Heart left ventricle (tissue), 16 donors: ENCODE measurements around the gene SMCR8. TPM values are rescaled to one million over a fixed set of nuclear protein-coding genes. Genes with fewer than 3 reads are reported as not detected.

ENCODE experiments used
- ATAC-seq, 4 donors: fragments of 200-7000 bp; cut with Tn5 transposase; one replicate each; pipeline ENCODE4 v1.9.1; 2020 to 2022; ENCODE audit warnings: moderate library complexity in 4 of 4, mild to moderate bottlenecking in 3 of 4, moderate number of reproducible peaks in 1 of 4
- DNase-seq, 5 donors: peaks; one replicate each; pipeline ENCODE4 v3.0.0-alpha.2; 2020
- H3K27ac ChIP-seq, 12 donors: fragments of 200-600 bp; sonication (generic) in 4 of 12; one replicate each; pipeline versions ENCODE4 v1.5.0 to v1.8.0; 2016 to 2022; ENCODE audit warnings: mild to moderate bottlenecking in 2 of 12
- H3K27me3 ChIP-seq, 9 donors: fragments of 200-600 bp; sonication (generic) in 2 of 9; one replicate each; pipeline versions ENCODE4 v1.5.1 to v1.8.0; 2016 to 2022; ENCODE audit warnings: mild to moderate bottlenecking in 3 of 9
- H3K36me3 ChIP-seq, 9 donors: fragments of 200-600 bp; sonication (generic) in 2 of 9; one replicate each; pipeline versions ENCODE4 v1.5.0 to v1.8.0; 2018 to 2022; ENCODE audit warnings: mild to moderate bottlenecking in 2 of 9
- H3K4me1 ChIP-seq, 12 donors: fragments of 200-600 bp; sonication (generic) in 4 of 12; one replicate each; pipeline versions ENCODE4 v1.5.0 to v1.8.0; 2016 to 2022; ENCODE audit warnings: mild to moderate bottlenecking in 3 of 12
- H3K4me3 ChIP-seq, 12 donors: fragments of 200-600 bp; sonication (generic) in 4 of 12; one replicate each; pipeline versions ENCODE4 v1.5.0 to v1.8.0; 2017 to 2022; ENCODE audit warnings: mild to moderate bottlenecking in 9 of 12, moderate library complexity in 4 of 12
- H3K9me3 ChIP-seq, 12 donors: fragments of 200-600 bp; sonication (generic) in 4 of 12; one replicate each; pipeline versions ENCODE4 v1.5.0 to v1.8.0; 2016 to 2022; ENCODE audit warnings: mild to moderate bottlenecking in 1 of 12
- CTCF ChIP-seq, 12 donors: fragments of 200-600 bp; sonication (generic) in 4 of 12; IDR thresholded peaks; one replicate each; pipeline versions ENCODE4 v1.5.0 to v1.8.0; 2018 to 2022; ENCODE audit warnings: antibody characterized with exemption in 12 of 12, mild to moderate bottlenecking in 5 of 12
- POLR2A ChIP-seq, 2 donors: fragments of 450-650 bp; IDR thresholded peaks; one replicate each; pipeline ENCODE4 v1.6.1; 2017; ENCODE audit warnings: antibody characterized with exemption in 2 of 2, mild to moderate bottlenecking in 2 of 2, moderate library complexity in 2 of 2
- WGBS, 4 donors: extraction: QIAGEN DNeasy Blood & Tissue Kit in 2 of 4; methylation state at CpG; one replicate each; pipeline versions ENCODE4 v1.1.5 to v1.1.7; 2013 to 2018; 5-methylcytosine and 5-hydroxymethylcytosine counted together
- intact Hi-C, 10 donors: fragments of 100-400 bp; cut with DNase I; formaldehyde crosslinking; loops; one replicate each; pipeline versions ENCODE4 v1.11.1 to v1.14.2; 2022
- polyA plus RNA-seq, 2 donors: library from polyadenylated mRNA; stranded (reverse); fragments of 200-250 nt; gene quantifications; one replicate each; pipeline ENCODE4 v1.2.3, GENCODE V29; 2013
- total RNA-seq, 9 donors: library from RNA; depleted of rRNA in 2 of 9; stranded (reverse); fragments of >200 nt in 2 of 9; fragmentation: NEBNext Ultra II Directional in 3 of 9; extraction: Animal tissue kit (Norgen Biotek cat#: 25700) in 3 of 9; gene quantifications; one replicate each; pipeline versions ENCODE4 v1.1.0 to v1.2.4, GENCODE V29; 2016 to 2023
- donor health status: ischemic (EF 13 %, LVEDD 7.1; RV severe dilation, severe dysfunction).
- donor health status: healthy with polysubstance abuse.
- donor health status: DM: no; HTN: yes; CAD: no.
- donor health status: DM: no; HTN: no; CAD: no.
- donor health status: ischemic (EF 25% LVEDD 6.9; RV normal size, moderate dysfunction).
- donor health status: ischemic (EF 25% LVEDD 5.7; RV mildly dilated, moderate dysfunction).
- donor health status: healthy.
- donor health status: DM: yes; HTN: yes; CAD: no.
- donor health status: ischemic (EF 35%, LVEDD 5.7; RV mildly dilated, moderate dysfunction).
- donor health status: nonischemic (EF 11% LVEDD 7.7; RV severe dilation, severe dysfunction).
- donor health status: DM: yes; HTN: yes; CAD: no.
- donor health status: PGD.
- donor health status: ischemic (EF 29% LVEDD 5.4; RV normal size, mild dysfunction).
- donor health status: nonischemic (EF 23%, LVEDD 6.1; RV moderate dilation, normal function).

The SMCR8 gene
- total and polyA plus RNA-seq, 11 donors, result 2.9 to 17.6 (median 12.4) TPM

DNA sequence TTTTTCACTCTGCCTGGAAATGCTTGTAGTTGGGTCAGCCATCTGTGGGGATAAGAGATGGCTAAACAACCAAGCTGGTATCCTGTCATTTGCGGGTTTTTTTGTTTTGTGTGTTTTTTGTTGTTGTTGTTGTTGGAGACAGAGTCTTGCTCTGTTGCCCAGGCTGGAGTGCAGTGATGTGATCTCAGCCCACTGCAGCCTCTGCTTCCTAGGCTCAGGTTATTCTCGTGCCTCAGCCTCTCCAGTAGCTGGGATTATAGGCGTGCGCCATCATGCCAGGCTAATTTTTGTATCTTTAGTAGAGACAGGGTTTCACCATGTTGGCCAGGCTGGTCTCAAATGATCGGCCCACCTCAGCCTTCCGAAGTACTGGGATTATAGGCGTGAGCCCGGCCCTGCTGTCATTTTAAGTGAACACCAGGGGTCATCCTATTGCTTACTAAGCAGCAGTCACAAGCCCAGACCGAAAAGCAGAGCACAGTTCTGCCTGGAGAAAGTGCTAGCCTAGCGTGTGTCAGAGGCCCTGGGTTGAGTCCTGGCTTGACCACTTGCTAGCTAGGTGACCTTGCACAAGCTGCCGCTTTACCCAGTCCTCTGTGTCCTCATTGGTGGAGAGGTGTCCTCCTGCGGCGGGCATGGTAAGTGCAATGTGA lies 4.6 kb downstream of the SMCR8 start:
- 52 to 69% (median 60%) methylated on average over 11 to 13 of the region's 13 CpGs for WGBS, 4 donors
- peak in 1 of 5 donors; percentile 51 for DNase-seq
- Histone ChIP-seq H3K27me3 (no peaks in the 10 kb centered on the region), H3K9me3 (no peaks in the 10 kb centered on the region), H3K36me3 (peaks cover 4 to 76% (median 51%) of the 10 kb centered on the region in 9 donors), H3K4me3 (no peak overlapping the region), H3K27ac (peak overlapping the region in 1 of 12 donors; percentile 3), H3K4me1 (peaks cover 11 to 66% (median 52%) of the 10 kb centered on the region in 12 donors)
- peak in 10 of 12 donors; percentile 24 to 48 (median 39) for TF ChIP-seq CTCF (IDR thresholded peaks at IDR 0.05)
- TF ChIP-seq POLR2A (IDR thresholded peaks at IDR 0.05), result no peak
- peak in 3 of 4 donors; percentile 13 to 23 (median 20) for ATAC-seq
- intact Hi-C loops, result loop anchor here in 6 of 10 donors (5.0 to 10.0 kb wide), 7 partner anchors 55 to 137 kb away; partner anchors contain the start of genes LLGL1 (in 2 of the 6), ALKBH5 (in 1 of the 6), FLII (in 1 of the 6) and MIEF2 (in 1 of the 6)

DNA sequence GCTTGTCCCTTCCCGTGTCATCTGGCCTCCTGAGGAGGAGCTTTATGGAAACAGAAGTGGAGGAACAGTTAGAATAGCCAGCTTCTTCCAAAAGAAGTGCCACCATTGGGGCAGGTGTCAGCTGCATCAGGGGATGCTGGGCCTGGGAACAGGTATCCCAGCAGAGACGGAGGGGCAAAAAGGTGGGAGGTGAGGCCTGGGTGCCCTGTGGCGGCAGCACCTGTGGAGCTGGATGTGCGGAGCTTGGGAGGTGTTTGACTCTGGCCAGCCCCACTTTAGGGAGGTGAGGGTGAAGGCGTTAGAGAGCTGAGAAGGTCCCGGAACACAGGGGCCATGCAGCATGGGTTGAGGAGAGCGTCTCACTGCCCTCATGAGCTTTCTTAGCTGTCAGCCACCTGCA lies 5.2 kb downstream of the SMCR8 start:
- TF ChIP-seq POLR2A (IDR thresholded peaks at IDR 0.05), result no peak
- no peak for TF ChIP-seq CTCF (IDR thresholded peaks at IDR 0.05)
- H3K4me3 ChIP-seq, result no peak overlapping the region
- peaks cover 11 to 66% (median 52%) of the 10 kb centered on the region in 12 donors for H3K4me1 ChIP-seq
- intact Hi-C loops, result loop anchor here in 1 of 10 donors (5.0 kb wide), 1 partner anchor 103 kb away; no protein-coding TSS in a partner anchor
- ATAC-seq (no peak), DNase-seq (no peak)
- H3K27me3 ChIP-seq, result no peaks in the 10 kb centered on the region
- H3K9me3 ChIP-seq, result no peaks in the 10 kb centered on the region
- H3K27ac ChIP-seq, result peak overlapping the region in 1 of 12 donors; percentile 3
- peaks cover 7 to 82% (median 57%) of the 10 kb centered on the region in 9 donors for H3K36me3 ChIP-seq
- WGBS, 4 donors, result 81 to 88% (median 87%) methylated on average over 7 of the region's 7 CpGs

DNA sequence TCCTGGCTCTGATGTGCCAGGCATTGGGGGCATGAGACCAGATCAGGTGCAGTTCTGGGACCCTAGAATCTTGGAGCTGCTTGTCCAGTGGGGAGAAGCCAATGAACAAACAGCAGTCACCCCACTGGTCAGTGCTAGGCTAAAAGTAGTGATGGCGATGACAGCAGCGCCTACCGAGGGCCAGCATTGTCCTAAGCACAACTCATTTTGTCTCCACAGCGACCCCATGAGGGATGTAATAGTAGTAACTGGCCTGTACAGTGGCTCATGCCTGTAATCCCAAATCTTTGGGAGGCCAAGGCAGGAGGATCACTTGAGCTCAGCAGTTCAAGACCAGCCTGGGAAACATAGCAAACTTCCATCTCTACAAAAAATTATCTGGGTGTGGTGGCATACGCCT lies 6.2 kb downstream of the SMCR8 start:
- Histone ChIP-seq H3K27ac (no peak overlapping the region), H3K9me3 (no peaks in the 10 kb centered on the region), H3K4me3 (no peak overlapping the region), H3K36me3 (peaks cover 7 to 91% (median 67%) of the 10 kb centered on the region in 9 donors), H3K4me1 (peaks cover 11 to 59% (median 45%) of the 10 kb centered on the region in 12 donors), H3K27me3 (no peaks in the 10 kb centered on the region)
- TF ChIP-seq CTCF (IDR thresholded peaks at IDR 0.05) (peak in 2 of 12 donors; percentile 9 to 31), POLR2A (IDR thresholded peaks at IDR 0.05) (no peak)
- ATAC-seq (no peak), DNase-seq (no peak)
- intact Hi-C loops, result loop anchor here in 1 of 10 donors (5.0 kb wide), 1 partner anchor 104 kb away; no protein-coding TSS in a partner anchor
- 59 to 73% (median 67%) methylated on average over 5 of the region's 5 CpGs for WGBS, 4 donors

- TF ChIP-seq POLR2A (IDR thresholded peaks at IDR 0.05) (no peak), CTCF (IDR thresholded peaks at IDR 0.05) (no peak)
- intact Hi-C loops, result loop anchor here in 1 of 10 donors (5.0 kb wide), 1 partner anchor 105 kb away; no protein-coding TSS in a partner anchor
- H3K36me3 ChIP-seq, result peaks cover 7 to 91% (median 73%) of the 10 kb centered on the region in 9 donors
Measured at GRCh38 chr17:18322522-18322921, 7.4 kb downstream of the SMCR8 start.

More at GRCh38 chr17:18322522-18322921, 7.4 kb downstream of the SMCR8 start:
- peaks cover 10 to 47% (median 32%) of the 10 kb centered on the region in 12 donors for H3K4me1 ChIP-seq
- no peaks in the 10 kb centered on the region for H3K27me3 ChIP-seq
- H3K4me3 ChIP-seq, result no peak overlapping the region
- DNase-seq (no peak), ATAC-seq (no peak)
- H3K27ac ChIP-seq, result no peak overlapping the region
- no peaks in the 10 kb centered on the region for H3K9me3 ChIP-seq
- WGBS, 4 donors, result 87 to 93% (median 90%) methylated on average over 11 to 12 of the region's 12 CpGs
